Measurements from ENCODE around the gene KLC4. TPM values are rescaled to one million over a fixed set of nuclear protein-coding genes. Genes with fewer than 3 reads are reported as not detected.

The KLC4 gene
- total RNA-seq, 2 experiments from 2014 or later: 16.4 to 22.5 TPM

DNA sequence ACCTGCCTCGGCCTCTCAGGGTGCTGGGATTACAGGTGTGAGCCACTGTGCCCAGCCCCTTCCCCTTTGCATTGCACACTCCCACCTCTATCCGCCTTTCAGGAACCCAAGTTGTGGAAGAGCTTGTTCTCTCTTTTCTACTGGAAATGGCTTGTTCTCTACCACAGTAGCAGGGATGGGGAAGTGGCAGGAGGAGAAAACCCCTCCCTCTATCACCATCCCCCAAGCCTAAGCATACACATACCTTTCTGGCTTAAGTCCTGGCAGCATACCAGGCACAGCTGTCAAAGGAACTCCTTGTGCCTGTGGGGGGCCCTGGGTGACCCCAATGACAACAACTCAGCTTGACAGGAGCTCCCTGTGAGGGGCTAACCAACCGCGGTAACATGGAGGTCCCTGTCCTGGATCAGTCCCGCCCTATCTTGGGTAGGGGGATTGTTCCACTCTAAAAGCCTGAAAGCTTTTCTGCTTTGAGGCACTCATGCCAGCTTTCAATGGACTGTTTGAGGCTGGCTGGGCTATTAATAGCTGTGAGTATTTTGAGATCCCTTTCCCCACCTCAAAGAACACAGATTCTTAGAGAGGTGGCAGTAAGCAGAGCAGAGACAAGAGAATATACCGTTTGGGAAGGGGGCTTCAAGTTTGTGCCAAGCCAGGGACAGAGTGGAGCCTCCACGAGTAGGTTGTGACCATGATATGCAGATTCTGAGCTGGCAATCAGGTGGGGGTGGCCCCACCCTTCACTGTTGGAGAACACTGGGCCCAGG is 43.1 kb upstream of the KLC4 start:
- no peaks in the 10 kb centered on the region for H3K9me3 ChIP-seq (ENCODE audit: low read length)
- H3K4me2 ChIP-seq (ENCODE audit: low read length): peak overlapping the region; percentile 5; the same call in 1 of the 2 replicates
- no peaks in the 10 kb centered on the region for H3K9me2 ChIP-seq (ENCODE audit: insufficient read depth, low read length)
- TF ChIP-seq EZH2phosphoT487 (IDR thresholded peaks at IDR 0.05; ENCODE audit: borderline replicate concordance, low read depth, low read length): no peak
- TF ChIP-seq, protein P1, sequence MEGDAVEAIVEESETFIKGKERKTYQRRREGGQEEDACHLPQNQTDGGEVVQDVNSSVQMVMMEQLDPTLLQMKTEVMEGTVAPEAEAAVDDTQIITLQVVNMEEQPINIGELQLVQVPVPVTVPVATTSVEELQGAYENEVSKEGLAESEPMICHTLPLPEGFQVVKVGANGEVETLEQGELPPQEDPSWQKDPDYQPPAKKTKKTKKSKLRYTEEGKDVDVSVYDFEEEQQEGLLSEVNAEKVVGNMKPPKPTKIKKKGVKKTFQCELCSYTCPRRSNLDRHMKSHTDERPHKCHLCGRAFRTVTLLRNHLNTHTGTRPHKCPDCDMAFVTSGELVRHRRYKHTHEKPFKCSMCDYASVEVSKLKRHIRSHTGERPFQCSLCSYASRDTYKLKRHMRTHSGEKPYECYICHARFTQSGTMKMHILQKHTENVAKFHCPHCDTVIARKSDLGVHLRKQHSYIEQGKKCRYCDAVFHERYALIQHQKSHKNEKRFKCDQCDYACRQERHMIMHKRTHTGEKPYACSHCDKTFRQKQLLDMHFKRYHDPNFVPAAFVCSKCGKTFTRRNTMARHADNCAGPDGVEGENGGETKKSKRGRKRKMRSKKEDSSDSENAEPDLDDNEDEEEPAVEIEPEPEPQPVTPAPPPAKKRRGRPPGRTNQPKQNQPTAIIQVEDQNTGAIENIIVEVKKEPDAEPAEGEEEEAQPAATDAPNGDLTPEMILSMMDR (conservative IDR thresholded peaks at IDR 0.05; ENCODE audit: low read length): no peak
- POLR2A ChIA-PET: interaction anchor here (0.8 to 1.5 kb wide), 2 partner anchors 38 to 87 kb away, joined by 3 to 5 read pairs; partner anchors contain the start of genes CNPY3 and CUL7
- no peak overlapping the region for H2AFZ ChIP-seq (ENCODE audit: low read length)
- no peak overlapping the region for H3K27ac ChIP-seq (ENCODE audit: low read depth, low read length, poor library complexity, severe bottlenecking)
- H4K20me1 ChIP-seq (ENCODE audit: insufficient read depth, low read length): no peaks in the 10 kb centered on the region
- H3K4me3 ChIP-seq (ENCODE audit: low read depth, low read length, poor library complexity, severe bottlenecking): no peak overlapping the region
- DNase-seq (ENCODE audit: low spot score): no peak
- intact Hi-C loops (cut with micrococcal nuclease; ENCODE audit: unreplicated experiment): no loop called here
- H3K79me2 ChIP-seq (ENCODE audit: insufficient read depth, low read depth, low read length): peaks cover 30% of the 10 kb centered on the region
- BruUV-seq (replicated peaks): no TSS peak
- CTCF ChIA-PET (ENCODE audit: unreplicated experiment): no interaction called here
- H3K36me3 ChIP-seq (ENCODE audit: insufficient read depth, low read length): peaks cover 49% of the 10 kb centered on the region; the same call in 1 of the 2 replicates
- H3K4me1 ChIP-seq (ENCODE audit: insufficient read depth, low read length, poor library complexity, severe bottlenecking): peaks cover 39% of the 10 kb centered on the region

DNA sequence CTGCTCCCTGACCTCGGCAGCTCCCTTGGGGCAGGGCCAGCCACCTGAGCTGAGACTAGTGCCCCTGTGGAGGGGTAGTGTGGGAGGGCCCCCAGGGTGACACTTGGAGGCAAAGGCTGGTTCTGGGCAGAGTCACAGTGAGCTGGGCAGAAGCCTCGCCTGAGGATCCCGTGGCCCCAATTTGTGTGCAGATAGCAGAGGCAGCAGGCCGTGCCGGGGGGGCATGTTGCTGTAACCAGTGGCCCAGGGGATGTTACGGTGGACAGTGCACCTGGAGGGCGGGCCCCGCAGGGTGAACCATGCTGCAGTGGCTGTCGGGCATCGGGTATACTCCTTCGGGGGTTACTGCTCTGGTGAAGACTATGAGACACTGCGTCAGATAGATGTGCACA is 42.5 kb upstream of the KLC4 start:
- H3K4me3 ChIP-seq (ENCODE audit: low read depth, low read length, poor library complexity, severe bottlenecking): no peak overlapping the region
- ChIA-PET CTCF (ENCODE audit: unreplicated experiment) (no interaction called here), POLR2A (no interaction called here)
- H3K9me3 ChIP-seq (ENCODE audit: low read length): no peaks in the 10 kb centered on the region
- no peak overlapping the region for H3K27ac ChIP-seq (ENCODE audit: low read depth, low read length, poor library complexity, severe bottlenecking)
- DNase-seq (ENCODE audit: low spot score): no peak
- H3K9me2 ChIP-seq (ENCODE audit: insufficient read depth, low read length): no peaks in the 10 kb centered on the region
- H2AFZ ChIP-seq (ENCODE audit: low read length): no peak overlapping the region
- intact Hi-C loops (cut with micrococcal nuclease; ENCODE audit: unreplicated experiment): no loop called here
- H3K4me1 ChIP-seq (ENCODE audit: insufficient read depth, low read length, poor library complexity, severe bottlenecking): peaks cover 39% of the 10 kb centered on the region
- peaks cover 43% of the 10 kb centered on the region; the same call in 1 of the 2 replicates for H3K36me3 ChIP-seq (ENCODE audit: insufficient read depth, low read length)
- H4K20me1 ChIP-seq (ENCODE audit: insufficient read depth, low read length): no peaks in the 10 kb centered on the region
- no peak for TF ChIP-seq EZH2phosphoT487 (IDR thresholded peaks at IDR 0.05; ENCODE audit: borderline replicate concordance, low read depth, low read length)
- TF ChIP-seq, protein P1 (conservative IDR thresholded peaks at IDR 0.05; ENCODE audit: low read length): no peak
- no TSS peak for BruUV-seq (replicated peaks)
- H3K79me2 ChIP-seq (ENCODE audit: insufficient read depth, low read depth, low read length): peaks cover 34% of the 10 kb centered on the region
- 0 out of 2 replicates have a peak overlapping the region, but pooled peaks have one; percentile 5 for H3K4me2 ChIP-seq (ENCODE audit: low read length)

DNA sequence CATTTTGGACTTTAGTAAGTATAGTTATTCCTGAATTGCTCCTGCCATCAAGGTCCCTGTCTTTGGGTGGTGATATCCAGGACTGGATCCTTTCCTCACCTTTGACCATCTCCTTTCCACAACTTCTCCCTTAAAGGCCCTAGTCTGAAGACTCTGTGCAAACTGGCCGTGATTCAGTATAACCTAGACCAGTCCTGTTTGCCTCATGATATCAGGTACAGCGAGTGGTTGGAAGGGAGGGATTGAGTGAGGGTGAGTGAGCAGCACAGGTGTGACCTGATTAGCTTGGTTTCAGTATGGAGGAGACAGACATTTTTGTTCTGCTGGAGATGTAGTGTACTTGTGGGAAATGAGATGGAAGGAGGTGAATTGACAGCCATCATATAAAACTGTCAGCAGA is 40.3 kb upstream of the KLC4 start:
- H3K9me3 ChIP-seq (ENCODE audit: low read length): no peaks in the 10 kb centered on the region
- intact Hi-C loops (cut with micrococcal nuclease; ENCODE audit: unreplicated experiment): no loop called here
- no peaks in the 10 kb centered on the region for H4K20me1 ChIP-seq (ENCODE audit: insufficient read depth, low read length)
- H3K9me2 ChIP-seq (ENCODE audit: insufficient read depth, low read length): no peaks in the 10 kb centered on the region
- peaks cover 45% of the 10 kb centered on the region for H3K79me2 ChIP-seq (ENCODE audit: insufficient read depth, low read depth, low read length)
- TF ChIP-seq, protein P1 (conservative IDR thresholded peaks at IDR 0.05; ENCODE audit: low read length): no peak
- TF ChIP-seq EZH2phosphoT487 (IDR thresholded peaks at IDR 0.05; ENCODE audit: borderline replicate concordance, low read depth, low read length): no peak
- H3K4me3 ChIP-seq (ENCODE audit: low read depth, low read length, poor library complexity, severe bottlenecking): no peak overlapping the region
- H3K4me1 ChIP-seq (ENCODE audit: insufficient read depth, low read length, poor library complexity, severe bottlenecking): peaks cover 37% of the 10 kb centered on the region
- no peak overlapping the region for H2AFZ ChIP-seq (ENCODE audit: low read length)
- H3K4me2 ChIP-seq (ENCODE audit: low read length): no peak overlapping the region
- DNase-seq (ENCODE audit: low spot score): no peak
- H3K27ac ChIP-seq (ENCODE audit: low read depth, low read length, poor library complexity, severe bottlenecking): no peak overlapping the region
- peaks cover 55% of the 10 kb centered on the region for H3K36me3 ChIP-seq (ENCODE audit: insufficient read depth, low read length)
- CTCF ChIA-PET (ENCODE audit: unreplicated experiment): no interaction called here
- BruUV-seq (replicated peaks): no TSS peak
- POLR2A ChIA-PET: no interaction called here

Measured in OCI-LY7 (cell line).